ENCODE measurements around the gene ABHD16B. TPM values are rescaled to one million over a fixed set of nuclear protein-coding genes. Genes with fewer than 3 reads are reported as not detected.

The ABHD16B gene
- total RNA-seq, 1 donor from 2014 or later = not detected

GRCh38 chr20:63859166-63859699 lies 2.1 kb upstream of the ABHD16B start:
- Histone ChIP-seq H3K4me3 (no peak overlapping the region), H3K27ac (peak overlapping the region; percentile 33)

GRCh38 chr20:63860325-63861051 lies 810 bp upstream of the ABHD16B start:
- DNase-seq (no peak), ATAC-seq (no peak)
- peaks cover 8% of the 10 kb centered on the region for H3K36me3 ChIP-seq
- TF ChIP-seq, protein P1, sequence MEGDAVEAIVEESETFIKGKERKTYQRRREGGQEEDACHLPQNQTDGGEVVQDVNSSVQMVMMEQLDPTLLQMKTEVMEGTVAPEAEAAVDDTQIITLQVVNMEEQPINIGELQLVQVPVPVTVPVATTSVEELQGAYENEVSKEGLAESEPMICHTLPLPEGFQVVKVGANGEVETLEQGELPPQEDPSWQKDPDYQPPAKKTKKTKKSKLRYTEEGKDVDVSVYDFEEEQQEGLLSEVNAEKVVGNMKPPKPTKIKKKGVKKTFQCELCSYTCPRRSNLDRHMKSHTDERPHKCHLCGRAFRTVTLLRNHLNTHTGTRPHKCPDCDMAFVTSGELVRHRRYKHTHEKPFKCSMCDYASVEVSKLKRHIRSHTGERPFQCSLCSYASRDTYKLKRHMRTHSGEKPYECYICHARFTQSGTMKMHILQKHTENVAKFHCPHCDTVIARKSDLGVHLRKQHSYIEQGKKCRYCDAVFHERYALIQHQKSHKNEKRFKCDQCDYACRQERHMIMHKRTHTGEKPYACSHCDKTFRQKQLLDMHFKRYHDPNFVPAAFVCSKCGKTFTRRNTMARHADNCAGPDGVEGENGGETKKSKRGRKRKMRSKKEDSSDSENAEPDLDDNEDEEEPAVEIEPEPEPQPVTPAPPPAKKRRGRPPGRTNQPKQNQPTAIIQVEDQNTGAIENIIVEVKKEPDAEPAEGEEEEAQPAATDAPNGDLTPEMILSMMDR (IDR thresholded peaks at IDR 0.05) = no peak
- H3K4me3 ChIP-seq = no peak overlapping the region
- peaks cover 43% of the 10 kb centered on the region for H3K4me1 ChIP-seq
- intact Hi-C loops (cut with DNase I) = loop anchor here (5.0 kb wide), 1 partner anchor 78 kb away; no protein-coding TSS in a partner anchor
- H3K27me3 ChIP-seq = no peaks in the 10 kb centered on the region
- H3K27ac ChIP-seq = no peak overlapping the region
- no peaks in the 10 kb centered on the region for H3K9me3 ChIP-seq

More at GRCh38 chr20:63859166-63859699, 2.1 kb upstream of the ABHD16B start:
- Histone ChIP-seq H3K36me3 (peaks cover 8% of the 10 kb centered on the region), H3K9me3 (no peaks in the 10 kb centered on the region), H3K4me1 (peaks cover 56% of the 10 kb centered on the region), H3K27me3 (no peaks in the 10 kb centered on the region)
- no peak for DNase-seq
- ATAC-seq = no peak
- intact Hi-C loops (cut with DNase I) = no loop called here
- TF ChIP-seq, protein P1 (IDR thresholded peaks at IDR 0.05) = no peak

- ATAC-seq = no peak
- Histone ChIP-seq H3K36me3 (peaks cover 8% of the 10 kb centered on the region), H3K27ac (no peak overlapping the region), H3K9me3 (no peaks in the 10 kb centered on the region), H3K4me1 (peaks cover 46% of the 10 kb centered on the region), H3K27me3 (no peaks in the 10 kb centered on the region), H3K4me3 (no peak overlapping the region)
- no peak for DNase-seq
- intact Hi-C loops (cut with DNase I) = loop anchor here (5.0 kb wide), 1 partner anchor 80 kb away; no protein-coding TSS in a partner anchor
- TF ChIP-seq, protein P1 (IDR thresholded peaks at IDR 0.05) = no peak
These were observed 943 bp downstream of the ABHD16B start for GRCh38 chr20:63861981-63862901.

GRCh38 chr20:63863021-63863797 lies 1.9 kb downstream of the ABHD16B start:
- TF ChIP-seq, protein P1 (IDR thresholded peaks at IDR 0.05) = no peak
- peak overlapping the region; percentile 82 for H3K4me3 ChIP-seq
- DNase-seq = no peak
- H3K27ac ChIP-seq = peak overlapping the region; percentile 94
- peaks cover 37% of the 10 kb centered on the region for H3K4me1 ChIP-seq
- intact Hi-C loops (cut with DNase I) = loop anchor here (5.0 kb wide), 1 partner anchor 81 kb away; no protein-coding TSS in a partner anchor
- H3K36me3 ChIP-seq = peaks cover 8% of the 10 kb centered on the region
- no peaks in the 10 kb centered on the region for H3K9me3 ChIP-seq
- no peaks in the 10 kb centered on the region for H3K27me3 ChIP-seq
- ATAC-seq = no peak

All from upper lobe of right lung (tissue), 1 donor.